SU-DHL-6 (cell line): ENCODE results near the gene GPHB5.

Experiments
- H2AFZ ChIP-seq: fragments of 200-600 bp; sonication (generic); 2 replicates; pipeline ENCODE4 v1.6.1; 2014; ENCODE audit warnings: low read depth, mild to moderate bottlenecking, moderate library complexity, mixed read lengths, antibody characterized with exemption, low read length; ENCODE audit not compliant: severe bottlenecking
- H3F3A ChIP-seq: fragments of 200-600 bp; shearing (Covaris generic); 2 replicates; pipeline ENCODE4 v1.6.0; 2016; ENCODE audit warnings: antibody characterized with exemption, mild to moderate bottlenecking; ENCODE audit not compliant: insufficient read depth
- H3K27ac ChIP-seq: fragments of 200-600 bp; sonication (generic); 2 replicates; pipeline ENCODE4 v1.5.1; 2016; ENCODE audit warnings: low read depth, mild to moderate bottlenecking, low read length, moderate library complexity, mixed read lengths
- H3K27me3 ChIP-seq: fragments of 200-600 bp; sonication (generic), shearing (Covaris generic); 2 replicates; pipeline ENCODE4 v1.6.0; 2014; ENCODE audit warnings: mild to moderate bottlenecking, low read length
- H3K36me3 ChIP-seq: fragments of 200-600 bp; sonication (generic); 2 replicates; pipeline ENCODE4 v1.6.1; 2014; ENCODE audit warnings: mild to moderate bottlenecking, low read length, mixed read lengths
- H3K4me2 ChIP-seq: fragments of 300-600, 200-600 bp; shearing (Covaris generic), sonication (generic); 2 replicates; pipeline ENCODE4 v1.6.0; 2014; ENCODE audit warnings: low read length, low read depth, mild to moderate bottlenecking; ENCODE audit not compliant: poor library complexity, severe bottlenecking
- H3K4me3 ChIP-seq: fragments of 200-600 bp; sonication (generic); 2 replicates; pipeline ENCODE4 v1.5.1; 2014; ENCODE audit warnings: antibody characterized with exemption, low read length, mild to moderate bottlenecking, mixed read lengths; ENCODE audit not compliant: insufficient read depth, poor library complexity, severe bottlenecking
- H3K79me2 ChIP-seq: fragments of 200-600 bp; sonication (generic); 2 replicates; pipeline ENCODE4 v1.6.1; 2014; ENCODE audit warnings: mild to moderate bottlenecking, low read length, moderate library complexity; ENCODE audit not compliant: insufficient read depth
- H3K9ac ChIP-seq: fragments of 200-600 bp; sonication (generic); 2 replicates; pipeline ENCODE4 v1.7.0; 2014; ENCODE audit warnings: mild to moderate bottlenecking, low read length
- H3K9me2 ChIP-seq: fragments of 200-600 bp; sonication (generic); replicated peaks from 2 replicates; pipeline ENCODE4 v1.6.1; 2014; ENCODE audit warnings: low read length; ENCODE audit not compliant: insufficient read depth
- H3K9me3 ChIP-seq: fragments of 200-600 bp; sonication (generic); 2 replicates; pipeline ENCODE4 v1.6.1; 2014; ENCODE audit warnings: low read length, mixed read lengths; ENCODE audit not compliant: insufficient read depth
- H4K20me1 ChIP-seq: fragments of 200-600 bp; sonication (generic); 2 replicates; pipeline ENCODE4 v1.6.1; 2014; ENCODE audit warnings: low read depth, mild to moderate bottlenecking, antibody characterized with exemption, low read length, moderate library complexity, mixed read lengths
- CTCF ChIP-seq: fragments of 200-600 bp; sonication (generic); IDR thresholded peaks from one replicate; pipeline ENCODE4 v1.5.1; 2017; ENCODE audit warnings: antibody characterized with exemption, mild to moderate bottlenecking, low read length, moderate library complexity; ENCODE audit not compliant: insufficient read depth, poor library complexity, severe bottlenecking
- EZH2phosphoT487 ChIP-seq: fragments of 200-600 bp; sonication (generic), shearing (Covaris generic); conservative IDR thresholded peaks from 2 replicates; pipeline ENCODE4 v1.6.1; 2018; ENCODE audit warnings: mild to moderate bottlenecking, antibody characterized with exemption, low read length, moderate library complexity, mixed read lengths

The GPHB5 gene

DNA sequence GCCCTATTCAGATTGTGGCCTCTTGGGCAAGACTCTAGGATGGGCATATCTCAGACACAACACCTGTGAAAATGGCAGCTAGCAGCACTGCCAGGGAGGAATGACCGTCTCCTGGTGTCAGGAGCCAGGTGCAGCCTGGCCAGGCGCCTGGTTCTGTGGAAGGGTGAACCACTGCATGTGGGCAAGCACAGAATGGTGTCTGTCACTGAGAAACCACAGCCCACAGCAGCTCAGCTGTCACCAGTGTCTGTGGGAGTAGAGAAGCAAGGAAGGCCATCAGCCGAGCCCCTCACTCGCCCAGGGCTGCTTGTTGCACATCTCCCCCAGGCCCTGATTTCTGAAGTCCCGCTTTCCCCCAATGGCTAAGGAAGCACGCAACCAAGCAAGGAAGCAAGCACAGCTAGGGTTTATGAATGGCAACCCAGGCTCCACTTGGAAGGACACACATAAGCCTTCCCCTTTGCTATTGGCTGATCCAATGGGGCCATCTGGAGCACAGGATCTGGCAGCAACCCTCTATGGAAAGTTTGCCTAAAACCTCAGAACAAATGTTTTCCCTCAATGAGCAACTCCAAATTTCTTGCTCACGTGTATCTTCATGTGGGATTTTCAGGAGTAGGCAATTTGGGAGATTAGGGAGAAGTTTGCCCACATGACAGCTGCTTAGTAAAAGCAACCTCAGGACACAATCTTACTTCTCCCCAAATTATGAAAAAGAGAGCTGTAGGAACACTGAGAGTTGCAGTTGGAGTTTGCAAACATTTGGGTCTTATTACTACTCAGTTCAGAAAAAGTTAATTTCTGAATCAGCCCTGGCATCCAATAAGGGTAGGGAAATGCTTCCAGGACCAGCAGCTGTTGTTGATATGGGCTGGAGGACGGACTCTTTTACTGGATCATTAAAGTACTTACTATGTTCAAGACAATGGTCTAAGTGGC, 44.7 kb downstream of the GPHB5 start:
- H2AFZ ChIP-seq: no peak overlapping the region
- H3K79me2 ChIP-seq: no peaks in the 10 kb centered on the region
- H3K9ac ChIP-seq: no peak overlapping the region
- TF ChIP-seq CTCF (no peak), EZH2phosphoT487 (no peak)
- H3K9me2 ChIP-seq: no peaks in the 10 kb centered on the region
- no peak overlapping the region for H3K4me3 ChIP-seq
- no peaks in the 10 kb centered on the region for H3F3A ChIP-seq
- no peaks in the 10 kb centered on the region for H3K27me3 ChIP-seq
- no peaks in the 10 kb centered on the region for H3K9me3 ChIP-seq
- no peaks in the 10 kb centered on the region for H4K20me1 ChIP-seq
- H3K4me2 ChIP-seq: no peak overlapping the region
- no peak overlapping the region for H3K27ac ChIP-seq
- no peaks in the 10 kb centered on the region for H3K36me3 ChIP-seq

- Histone ChIP-seq H3K4me2 (no peak overlapping the region), H3K27me3 (no peaks in the 10 kb centered on the region), H3K79me2 (no peaks in the 10 kb centered on the region), H3F3A (no peaks in the 10 kb centered on the region), H2AFZ (no peak overlapping the region), H3K9ac (no peak overlapping the region), H3K9me2 (no peaks in the 10 kb centered on the region), H3K27ac (no peak overlapping the region), H3K4me3 (no peak overlapping the region), H3K36me3 (no peaks in the 10 kb centered on the region), H3K9me3 (no peaks in the 10 kb centered on the region), H4K20me1 (no peaks in the 10 kb centered on the region)
- TF ChIP-seq EZH2phosphoT487 (no peak), CTCF (no peak)
Observed at GRCh38 chr14:63273129-63273528, 45.6 kb downstream of the GPHB5 start.

DNA sequence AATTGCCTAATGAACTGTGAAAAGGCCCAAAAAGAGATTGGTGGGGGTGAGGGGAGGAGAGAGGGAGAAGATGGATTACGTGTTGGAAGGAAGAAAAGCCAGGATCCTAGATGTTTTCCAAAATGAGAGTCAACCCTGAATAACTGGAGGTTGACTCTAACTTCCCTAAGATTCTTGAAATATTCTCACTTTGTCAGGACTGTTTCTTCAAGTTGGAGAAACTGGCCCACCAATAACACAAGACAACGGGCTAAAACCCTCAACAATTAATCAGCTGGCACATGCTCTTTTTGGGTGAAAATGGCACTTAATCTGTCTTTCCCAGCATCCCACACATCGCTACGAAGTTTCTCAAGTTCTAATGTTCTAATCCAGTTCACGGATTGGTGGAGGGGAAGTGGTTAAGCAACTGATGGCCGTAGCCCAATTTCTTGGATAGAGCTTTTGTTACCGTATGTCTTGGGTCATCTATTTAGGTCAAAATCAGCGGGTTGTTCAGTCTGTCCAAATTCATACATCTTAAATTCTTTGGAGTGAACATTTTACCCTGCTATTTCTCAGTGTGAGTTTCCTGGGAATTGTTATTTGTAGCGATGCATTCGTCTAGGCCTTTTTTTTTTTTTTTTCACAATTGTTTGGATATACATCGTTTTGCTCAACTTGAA, 49.0 kb downstream of the GPHB5 start:
- TF ChIP-seq CTCF: no peak
- no peak for TF ChIP-seq EZH2phosphoT487
- no peaks in the 10 kb centered on the region for H3F3A ChIP-seq
- H2AFZ ChIP-seq: no peak overlapping the region
- H3K79me2 ChIP-seq: no peaks in the 10 kb centered on the region
- H3K4me3 ChIP-seq: no peak overlapping the region
- no peak overlapping the region for H3K27ac ChIP-seq
- H3K9me2 ChIP-seq: no peaks in the 10 kb centered on the region
- H3K4me2 ChIP-seq: no peak overlapping the region
- H3K27me3 ChIP-seq: no peaks in the 10 kb centered on the region
- H3K9me3 ChIP-seq: no peaks in the 10 kb centered on the region
- no peak overlapping the region for H3K9ac ChIP-seq
- H3K36me3 ChIP-seq: no peaks in the 10 kb centered on the region
- no peaks in the 10 kb centered on the region for H4K20me1 ChIP-seq
